C4-2B (cell line): ENCODE measurements around the gene PTPRD.

Experiments used
- CTCF ChIP-seq: fragments of 450-650 bp; conservative IDR thresholded peaks from 2 replicates; pipeline ENCODE4 v1.5.1; 2017; ENCODE audit warnings: mild to moderate bottlenecking
- ZFX ChIP-seq: fragments of 450-650 bp; IDR thresholded peaks from 2 replicates; pipeline ENCODE4 v1.6.1; 2017

GRCh38 chr9:8821910-8822666, 1790.7 kb downstream of the PTPRD start:
- TF ChIP-seq CTCF (no peak), ZFX (no peak)
